Hindlimb muscle (tissue), 1 donor: ENCODE measurements around the gene LGALS1. TPM values are rescaled to one million over a fixed set of nuclear protein-coding genes. Genes with fewer than 3 reads are reported as not detected.

Experiments used
- DNase-seq: peaks from one replicate; pipeline ENCODE4 v3.0.0-alpha.2; 2013
- polyA plus RNA-seq: library from polyadenylated mRNA; unstranded; fragments of 120-200 nt; gene quantifications from one replicate; pipeline ENCODE4 v1.2.1, GENCODE V29; 2013; ENCODE audit not compliant: insufficient read length

Gene LGALS1
- polyA plus RNA-seq, 1 donor: 1,276 TPM

- DNase-seq: peak; percentile 54
These were observed 11.8 kb upstream of the LGALS1 start for GRCh38 chr22:37663521-37664140.

GRCh38 chr22:37664249-37665101, 11.0 kb upstream of the LGALS1 start:
- no peak for DNase-seq

GRCh38 chr22:37665487-37665886, 9.9 kb upstream of the LGALS1 start:
- DNase-seq: no peak

- DNase-seq: no peak
These were observed 5.8 kb upstream of the LGALS1 start for GRCh38 chr22:37669586-37669985.

- no peak for DNase-seq
These were observed 3.1 kb upstream of the LGALS1 start for GRCh38 chr22:37672206-37672919.

GRCh38 chr22:37672920-37673455, 2.4 kb upstream of the LGALS1 start:
- no peak for DNase-seq

GRCh38 chr22:37674248-37674647, 1.2 kb upstream of the LGALS1 start:
- no peak for DNase-seq

GRCh38 chr22:37675930-37676735, 697 bp downstream of the LGALS1 start:
- DNase-seq: peak; percentile 54

- DNase-seq: peak; percentile 88
These were observed 1.5 kb downstream of the LGALS1 start for GRCh38 chr22:37676736-37677492.

- no peak for DNase-seq
These were observed 2.1 kb downstream of the LGALS1 start for GRCh38 chr22:37677493-37677974.

GRCh38 chr22:37678372-37678771, 2.9 kb downstream of the LGALS1 start:
- no peak for DNase-seq

GRCh38 chr22:37679670-37680069, 4.2 kb downstream of the LGALS1 start:
- no peak for DNase-seq

- DNase-seq: no peak
These were observed 4.9 kb downstream of the LGALS1 start for GRCh38 chr22:37680191-37680851.

- no peak for DNase-seq
These were observed 5.6 kb downstream of the LGALS1 start for GRCh38 chr22:37681001-37681424.

GRCh38 chr22:37681556-37682049, 6.2 kb downstream of the LGALS1 start:
- DNase-seq: peak; percentile 68

- no peak for DNase-seq
These were observed 9.6 kb downstream of the LGALS1 start for GRCh38 chr22:37684803-37685615.

GRCh38 chr22:37686002-37686982, 10.9 kb downstream of the LGALS1 start, which contains the start of gene NOL12:
NOL12 (plus strand) TSS chr22:37686343; CDS start chr22:37686393, 50 bp downstream.
- peak; percentile 91 for DNase-seq

- DNase-seq: no peak
These were observed 15.0 kb downstream of the LGALS1 start for GRCh38 chr22:37690407-37690806.
